Neural progenitor cell (in vitro differentiated cells): ENCODE measurements around the gene TCF7L2.

Experiments
- EZH2 ChIP-seq: fragments of 200-600 bp; sonication (generic); IDR thresholded peaks from 2 replicates; pipeline ENCODE4 v1.6.1; 2017; ENCODE audit warnings: antibody characterized with exemption, mild to moderate bottlenecking, moderate library complexity
- EZH2phosphoT487 ChIP-seq: fragments of 200-600 bp; sonication (generic); IDR thresholded peaks from 2 replicates; pipeline ENCODE4 v1.6.1; 2017; ENCODE audit warnings: antibody characterized with exemption
- TF ChIP-seq, protein P1 (sequence below): fragments of 200-600 bp; sonication (generic); IDR thresholded peaks from 2 replicates; pipeline ENCODE4 v1.5.1; 2017; ENCODE audit warnings: antibody characterized with exemption, mild to moderate bottlenecking

- TF ChIP-seq, protein P1, sequence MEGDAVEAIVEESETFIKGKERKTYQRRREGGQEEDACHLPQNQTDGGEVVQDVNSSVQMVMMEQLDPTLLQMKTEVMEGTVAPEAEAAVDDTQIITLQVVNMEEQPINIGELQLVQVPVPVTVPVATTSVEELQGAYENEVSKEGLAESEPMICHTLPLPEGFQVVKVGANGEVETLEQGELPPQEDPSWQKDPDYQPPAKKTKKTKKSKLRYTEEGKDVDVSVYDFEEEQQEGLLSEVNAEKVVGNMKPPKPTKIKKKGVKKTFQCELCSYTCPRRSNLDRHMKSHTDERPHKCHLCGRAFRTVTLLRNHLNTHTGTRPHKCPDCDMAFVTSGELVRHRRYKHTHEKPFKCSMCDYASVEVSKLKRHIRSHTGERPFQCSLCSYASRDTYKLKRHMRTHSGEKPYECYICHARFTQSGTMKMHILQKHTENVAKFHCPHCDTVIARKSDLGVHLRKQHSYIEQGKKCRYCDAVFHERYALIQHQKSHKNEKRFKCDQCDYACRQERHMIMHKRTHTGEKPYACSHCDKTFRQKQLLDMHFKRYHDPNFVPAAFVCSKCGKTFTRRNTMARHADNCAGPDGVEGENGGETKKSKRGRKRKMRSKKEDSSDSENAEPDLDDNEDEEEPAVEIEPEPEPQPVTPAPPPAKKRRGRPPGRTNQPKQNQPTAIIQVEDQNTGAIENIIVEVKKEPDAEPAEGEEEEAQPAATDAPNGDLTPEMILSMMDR = peak; percentile 75
- no peak for TF ChIP-seq EZH2
- no peak for TF ChIP-seq EZH2phosphoT487
Observed at GRCh38 chr10:113108194-113108835, 158.3 kb downstream of the TCF7L2 start.
